Lung (tissue), 12 donors: ENCODE data around the gene EHMT1. TPM values are rescaled to one million over a fixed set of nuclear protein-coding genes. Genes with fewer than 3 reads are reported as not detected.

Experiments used
- ATAC-seq: fragments of 200-7000 bp; cut with Tn5 transposase; one replicate; pipeline ENCODE4 v1.9.1; 2020; ENCODE audit warnings: moderate number of reproducible peaks; ENCODE audit not compliant: insufficient read depth, low FRiP score
- DNase-seq, 3 donors: peaks; one replicate each; pipeline ENCODE4 v3.0.0-alpha.2; 2013 to 2017
- H3K27ac ChIP-seq, 2 donors: one replicate each; pipeline ENCODE4 v1.5.1; 2013; ENCODE audit warnings: mild to moderate bottlenecking in 2 of 2, moderate library complexity in 2 of 2, control low read depth in 1 of 2, inconsistent platforms in 1 of 2, low read depth in 1 of 2, low read length in 1 of 2
- H3K27me3 ChIP-seq, 3 donors: one replicate each; pipeline ENCODE4 v1.5.1; 2013; ENCODE audit warnings: low read length in 2 of 3; ENCODE audit not compliant: control insufficient read depth in 3 of 3, insufficient read depth in 3 of 3
- H3K36me3 ChIP-seq, 4 donors: one replicate each; pipeline ENCODE4 v1.5.1; 2013; ENCODE audit warnings: low read length in 4 of 4, mild to moderate bottlenecking in 1 of 4, moderate library complexity in 1 of 4; ENCODE audit not compliant: control insufficient read depth in 4 of 4, insufficient read depth in 4 of 4
- H3K4me1 ChIP-seq, 5 donors: one replicate each; pipeline ENCODE4 v1.5.1; 2013; ENCODE audit warnings: low read length in 5 of 5, mild to moderate bottlenecking in 2 of 5, moderate library complexity in 1 of 5; ENCODE audit not compliant: control insufficient read depth in 5 of 5, insufficient read depth in 5 of 5
- H3K4me3 ChIP-seq: one replicate; pipeline ENCODE4 v1.5.1; 2013; ENCODE audit warnings: mild to moderate bottlenecking, control low read depth, moderate library complexity
- H3K9ac ChIP-seq, 2 donors: one replicate each; pipeline ENCODE4 v1.5.1; 2013; ENCODE audit warnings: low read length in 2 of 2, control low read depth in 1 of 2; ENCODE audit not compliant: insufficient read depth in 1 of 2
- H3K9me3 ChIP-seq, 4 donors: one replicate each; pipeline ENCODE4 v1.5.1; 2013; ENCODE audit warnings: low read length in 3 of 4, mild to moderate bottlenecking in 1 of 4, moderate library complexity in 1 of 4; ENCODE audit not compliant: control insufficient read depth in 4 of 4, insufficient read depth in 3 of 4
- WGBS, 2 donors: extraction: QIAGEN DNeasy Blood & Tissue Kit; methylation state at CpG; one replicate each; pipeline ENCODE4 v1.1.7; 2013; 5-methylcytosine and 5-hydroxymethylcytosine counted together
- polyA plus RNA-seq, 2 donors: library from polyadenylated mRNA; stranded (reverse); fragments of 200-250 nt; gene quantifications; one replicate each; pipeline ENCODE4 v1.2.1, GENCODE V29; 2013
- total RNA-seq, 2 donors: library from RNA; depleted of rRNA in 1 of 2; stranded (reverse); fragments of >200 nt in 1 of 2; gene quantifications; one replicate each; pipeline ENCODE4 v1.2.1, GENCODE V29; 2014 to 2021
- TF ChIP-seq, protein P1 (sequence below): IDR thresholded peaks from 2 replicates; pipeline ENCODE4 v1.5.1; 2012; ENCODE audit warnings: mild to moderate bottlenecking; ENCODE audit errors: control extremely low read depth, extremely low read depth
- donor health status: control.
- donor health status: control.
- donor health status: Bipolar disorder and iron deficiency.
- donor health status: healthy.
- donor health status: DM: yes; HTN: yes; CAD: no.

The EHMT1 gene
- total and polyA plus RNA-seq, 4 donors = 32.2 to 91.5 (median 58.1) TPM

DNA sequence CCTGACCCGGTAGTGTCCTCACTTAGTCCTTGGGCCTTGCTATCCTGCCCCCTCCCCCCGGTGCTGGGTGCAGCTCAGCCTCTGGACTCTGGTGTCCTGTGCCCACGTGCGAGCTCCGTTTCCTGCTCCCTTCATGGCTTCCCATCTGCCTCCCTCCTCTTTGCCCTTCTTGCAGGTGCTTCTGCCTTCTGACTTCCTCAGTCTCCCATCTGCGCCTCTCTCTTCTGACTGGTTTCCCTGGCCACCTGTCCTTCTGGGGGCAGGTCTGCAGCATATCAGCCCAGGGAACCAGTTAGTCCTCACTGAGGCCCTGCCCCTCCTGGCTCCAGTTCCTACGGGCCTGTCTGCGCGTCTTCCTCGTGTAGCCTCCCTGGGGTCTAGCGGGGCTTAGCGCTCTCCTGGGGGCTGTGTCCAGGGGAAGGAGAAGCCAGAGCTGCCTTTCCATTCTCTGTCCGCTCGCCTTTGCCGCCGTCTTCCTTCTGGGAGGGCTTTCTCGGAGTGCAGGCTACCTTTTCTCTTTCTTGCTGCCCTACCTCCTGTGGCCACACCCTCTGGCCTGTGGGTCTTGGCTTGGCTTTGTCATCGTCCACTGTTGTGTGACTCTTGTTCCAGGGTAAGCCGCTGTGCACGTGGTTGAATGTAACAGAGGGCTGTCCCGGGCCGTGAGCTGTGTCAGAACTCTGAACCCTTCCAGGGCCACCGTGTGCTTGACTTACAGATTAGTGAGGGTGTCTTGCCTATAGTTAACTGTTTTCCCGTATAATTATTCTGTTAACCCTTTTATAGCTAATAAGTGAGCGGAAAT is 51.8 kb downstream of the EHMT1 start:
- no peak for ATAC-seq

GRCh38 chr9:137671196-137671538 is 52.4 kb downstream of the EHMT1 start:
- H3K27me3 ChIP-seq = no peaks in the 10 kb centered on the region
- H3K9ac ChIP-seq = no peak overlapping the region
- H3K4me1 ChIP-seq = peaks cover 10 to 33% (median 18%) of the 10 kb centered on the region in 5 donors
- H3K27ac ChIP-seq = no peak overlapping the region
- no peak for ATAC-seq
- H3K9me3 ChIP-seq = peaks cover 0 to 4% (median 0%) of the 10 kb centered on the region in 4 donors
- TF ChIP-seq, protein P1, sequence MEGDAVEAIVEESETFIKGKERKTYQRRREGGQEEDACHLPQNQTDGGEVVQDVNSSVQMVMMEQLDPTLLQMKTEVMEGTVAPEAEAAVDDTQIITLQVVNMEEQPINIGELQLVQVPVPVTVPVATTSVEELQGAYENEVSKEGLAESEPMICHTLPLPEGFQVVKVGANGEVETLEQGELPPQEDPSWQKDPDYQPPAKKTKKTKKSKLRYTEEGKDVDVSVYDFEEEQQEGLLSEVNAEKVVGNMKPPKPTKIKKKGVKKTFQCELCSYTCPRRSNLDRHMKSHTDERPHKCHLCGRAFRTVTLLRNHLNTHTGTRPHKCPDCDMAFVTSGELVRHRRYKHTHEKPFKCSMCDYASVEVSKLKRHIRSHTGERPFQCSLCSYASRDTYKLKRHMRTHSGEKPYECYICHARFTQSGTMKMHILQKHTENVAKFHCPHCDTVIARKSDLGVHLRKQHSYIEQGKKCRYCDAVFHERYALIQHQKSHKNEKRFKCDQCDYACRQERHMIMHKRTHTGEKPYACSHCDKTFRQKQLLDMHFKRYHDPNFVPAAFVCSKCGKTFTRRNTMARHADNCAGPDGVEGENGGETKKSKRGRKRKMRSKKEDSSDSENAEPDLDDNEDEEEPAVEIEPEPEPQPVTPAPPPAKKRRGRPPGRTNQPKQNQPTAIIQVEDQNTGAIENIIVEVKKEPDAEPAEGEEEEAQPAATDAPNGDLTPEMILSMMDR = no peak
- 90 to 93% methylated on average over 3 of the region's 3 CpGs for WGBS, 2 donors
- DNase-seq = no peak
- H3K36me3 ChIP-seq = peaks cover 0 to 4% (median 0%) of the 10 kb centered on the region in 4 donors
- no peak overlapping the region for H3K4me3 ChIP-seq

More for the DNA sequence above, 51.8 kb downstream of the EHMT1 start:
- DNase-seq = no peak
- peaks cover 0 to 4% (median 0%) of the 10 kb centered on the region in 4 donors for H3K9me3 ChIP-seq
- WGBS, 2 donors = 54 to 65% methylated on average over 25 of the region's 25 CpGs
- H3K27me3 ChIP-seq = no peaks in the 10 kb centered on the region
- H3K27ac ChIP-seq = no peak overlapping the region
- TF ChIP-seq, protein P1 = no peak
- H3K36me3 ChIP-seq = peaks cover 0 to 4% (median 0%) of the 10 kb centered on the region in 4 donors
- no peak overlapping the region for H3K9ac ChIP-seq
- H3K4me3 ChIP-seq = no peak overlapping the region
- H3K4me1 ChIP-seq = peaks cover 10 to 37% (median 22%) of the 10 kb centered on the region in 5 donors

- H3K4me1 ChIP-seq = peaks cover 10 to 27% (median 15%) of the 10 kb centered on the region in 5 donors
- ATAC-seq (no peak), DNase-seq (no peak)
- no peaks in the 10 kb centered on the region for H3K27me3 ChIP-seq
- no peak overlapping the region for H3K4me3 ChIP-seq
- no peak overlapping the region for H3K27ac ChIP-seq
- TF ChIP-seq, protein P1 = no peak
- H3K36me3 ChIP-seq = peaks cover 0 to 6% (median 0%) of the 10 kb centered on the region in 4 donors
- H3K9me3 ChIP-seq = peaks cover 0 to 4% (median 0%) of the 10 kb centered on the region in 4 donors
- WGBS, 2 donors = 90 to 95% methylated on average over 8 of the region's 8 CpGs
- H3K9ac ChIP-seq = no peak overlapping the region
Observed at GRCh38 chr9:137671721-137672120, 52.9 kb downstream of the EHMT1 start.
